ENCODE results near the gene C10orf53.

The C10orf53 gene

GRCh38 chr10:49738616-49739360 is 59.3 kb downstream of the C10orf53 start:
- Histone ChIP-seq H3K9me3 (ENCODE audit: control insufficient read depth, insufficient read depth, low read depth, low read length) (no peaks in the 10 kb centered on the region), H3K27ac (ENCODE audit: low read depth, low read length) (no peak overlapping the region), H3K4me1 (ENCODE audit: control insufficient read depth, insufficient read depth, low read length) (no peaks in the 10 kb centered on the region), H3K27me3 (ENCODE audit: control insufficient read depth, insufficient read depth, low read length) (no peaks in the 10 kb centered on the region), H3K36me3 (ENCODE audit: control insufficient read depth, insufficient read depth, low read length) (peaks cover 55% of the 10 kb centered on the region), H3K4me3 (ENCODE audit: low read depth, low read length) (no peak overlapping the region), H3K9ac (ENCODE audit: low read length) (no peak overlapping the region)

GRCh38 chr10:49739426-49739825 is 60.0 kb downstream of the C10orf53 start:
- peaks cover 61% of the 10 kb centered on the region for H3K36me3 ChIP-seq (ENCODE audit: control insufficient read depth, insufficient read depth, low read length)
- H3K9ac ChIP-seq (ENCODE audit: low read length), result no peak overlapping the region
- H3K27me3 ChIP-seq (ENCODE audit: control insufficient read depth, insufficient read depth, low read length), result no peaks in the 10 kb centered on the region
- no peaks in the 10 kb centered on the region for H3K9me3 ChIP-seq (ENCODE audit: control insufficient read depth, insufficient read depth, low read depth, low read length)
- H3K27ac ChIP-seq (ENCODE audit: low read depth, low read length), result no peak overlapping the region
- no peak overlapping the region for H3K4me3 ChIP-seq (ENCODE audit: low read depth, low read length)
- no peaks in the 10 kb centered on the region for H3K4me1 ChIP-seq (ENCODE audit: control insufficient read depth, insufficient read depth, low read length)

GRCh38 chr10:49740346-49741107 is 61.1 kb downstream of the C10orf53 start:
- H3K36me3 ChIP-seq (ENCODE audit: control insufficient read depth, insufficient read depth, low read length), result peaks cover 65% of the 10 kb centered on the region
- no peak overlapping the region for H3K4me3 ChIP-seq (ENCODE audit: low read depth, low read length)
- no peaks in the 10 kb centered on the region for H3K27me3 ChIP-seq (ENCODE audit: control insufficient read depth, insufficient read depth, low read length)

GRCh38 chr10:49741108-49741995 is 61.9 kb downstream of the C10orf53 start:
- H3K36me3 ChIP-seq (ENCODE audit: control insufficient read depth, insufficient read depth, low read length), result peaks cover 65% of the 10 kb centered on the region
- H3K27me3 ChIP-seq (ENCODE audit: control insufficient read depth, insufficient read depth, low read length), result no peaks in the 10 kb centered on the region
- H3K9me3 ChIP-seq (ENCODE audit: control insufficient read depth, insufficient read depth, low read depth, low read length), result no peaks in the 10 kb centered on the region
- no peak overlapping the region for H3K27ac ChIP-seq (ENCODE audit: low read depth, low read length)
- no peak overlapping the region for H3K4me3 ChIP-seq (ENCODE audit: low read depth, low read length)
- no peaks in the 10 kb centered on the region for H3K4me1 ChIP-seq (ENCODE audit: control insufficient read depth, insufficient read depth, low read length)
- no peak overlapping the region for H3K9ac ChIP-seq (ENCODE audit: low read length)

More at GRCh38 chr10:49740346-49741107, 61.1 kb downstream of the C10orf53 start:
- no peak overlapping the region for H3K9ac ChIP-seq (ENCODE audit: low read length)
- H3K27ac ChIP-seq (ENCODE audit: low read depth, low read length), result no peak overlapping the region
- H3K9me3 ChIP-seq (ENCODE audit: control insufficient read depth, insufficient read depth, low read depth, low read length), result no peaks in the 10 kb centered on the region
- H3K4me1 ChIP-seq (ENCODE audit: control insufficient read depth, insufficient read depth, low read length), result no peaks in the 10 kb centered on the region

- Histone ChIP-seq H3K4me1 (ENCODE audit: control insufficient read depth, insufficient read depth, low read length) (no peaks in the 10 kb centered on the region), H3K9me3 (ENCODE audit: control insufficient read depth, insufficient read depth, low read depth, low read length) (no peaks in the 10 kb centered on the region), H3K4me3 (ENCODE audit: low read depth, low read length) (no peak overlapping the region), H3K27me3 (ENCODE audit: control insufficient read depth, insufficient read depth, low read length) (no peaks in the 10 kb centered on the region), H3K9ac (ENCODE audit: low read length) (no peak overlapping the region), H3K36me3 (ENCODE audit: control insufficient read depth, insufficient read depth, low read length) (peaks cover 65% of the 10 kb centered on the region), H3K27ac (ENCODE audit: low read depth, low read length) (no peak overlapping the region)
Measured at GRCh38 chr10:49742683-49743463, 63.4 kb downstream of the C10orf53 start.

GRCh38 chr10:49743464-49744075 is 64.1 kb downstream of the C10orf53 start:
- peaks cover 64% of the 10 kb centered on the region for H3K36me3 ChIP-seq (ENCODE audit: control insufficient read depth, insufficient read depth, low read length)
- no peaks in the 10 kb centered on the region for H3K27me3 ChIP-seq (ENCODE audit: control insufficient read depth, insufficient read depth, low read length)
- H3K9ac ChIP-seq (ENCODE audit: low read length), result no peak overlapping the region
- no peak overlapping the region for H3K27ac ChIP-seq (ENCODE audit: low read depth, low read length)
- H3K9me3 ChIP-seq (ENCODE audit: control insufficient read depth, insufficient read depth, low read depth, low read length), result no peaks in the 10 kb centered on the region
- H3K4me3 ChIP-seq (ENCODE audit: low read depth, low read length), result no peak overlapping the region
- no peaks in the 10 kb centered on the region for H3K4me1 ChIP-seq (ENCODE audit: control insufficient read depth, insufficient read depth, low read length)

GRCh38 chr10:49744091-49744685 is 64.7 kb downstream of the C10orf53 start:
- no peak overlapping the region for H3K9ac ChIP-seq (ENCODE audit: low read length)
- H3K9me3 ChIP-seq (ENCODE audit: control insufficient read depth, insufficient read depth, low read depth, low read length), result no peaks in the 10 kb centered on the region
- H3K27ac ChIP-seq (ENCODE audit: low read depth, low read length), result no peak overlapping the region
- peaks cover 62% of the 10 kb centered on the region for H3K36me3 ChIP-seq (ENCODE audit: control insufficient read depth, insufficient read depth, low read length)
- no peaks in the 10 kb centered on the region for H3K27me3 ChIP-seq (ENCODE audit: control insufficient read depth, insufficient read depth, low read length)
- H3K4me3 ChIP-seq (ENCODE audit: low read depth, low read length), result no peak overlapping the region
- no peaks in the 10 kb centered on the region for H3K4me1 ChIP-seq (ENCODE audit: control insufficient read depth, insufficient read depth, low read length)

- H3K36me3 ChIP-seq (ENCODE audit: control insufficient read depth, insufficient read depth, low read length), result peaks cover 63% of the 10 kb centered on the region
- no peak overlapping the region for H3K9ac ChIP-seq (ENCODE audit: low read length)
- H3K9me3 ChIP-seq (ENCODE audit: control insufficient read depth, insufficient read depth, low read depth, low read length), result no peaks in the 10 kb centered on the region
- no peak overlapping the region for H3K27ac ChIP-seq (ENCODE audit: low read depth, low read length)
- H3K27me3 ChIP-seq (ENCODE audit: control insufficient read depth, insufficient read depth, low read length), result no peaks in the 10 kb centered on the region
- H3K4me1 ChIP-seq (ENCODE audit: control insufficient read depth, insufficient read depth, low read length), result no peaks in the 10 kb centered on the region
- no peak overlapping the region for H3K4me3 ChIP-seq (ENCODE audit: low read depth, low read length)
Measured at GRCh38 chr10:49744924-49745605, 65.6 kb downstream of the C10orf53 start.

GRCh38 chr10:49745756-49746155 is 66.3 kb downstream of the C10orf53 start:
- H3K36me3 ChIP-seq (ENCODE audit: control insufficient read depth, insufficient read depth, low read length), result peaks cover 67% of the 10 kb centered on the region
- H3K9me3 ChIP-seq (ENCODE audit: control insufficient read depth, insufficient read depth, low read depth, low read length), result no peaks in the 10 kb centered on the region
- no peak overlapping the region for H3K27ac ChIP-seq (ENCODE audit: low read depth, low read length)

More at GRCh38 chr10:49745756-49746155, 66.3 kb downstream of the C10orf53 start:
- Histone ChIP-seq H3K4me3 (ENCODE audit: low read depth, low read length) (no peak overlapping the region), H3K4me1 (ENCODE audit: control insufficient read depth, insufficient read depth, low read length) (no peaks in the 10 kb centered on the region), H3K27me3 (ENCODE audit: control insufficient read depth, insufficient read depth, low read length) (no peaks in the 10 kb centered on the region), H3K9ac (ENCODE audit: low read length) (no peak overlapping the region)
